OCI-LY1 (cell line): ENCODE results near the gene GDE1.

Source experiments
- H2AFZ ChIP-seq: fragments of 200-600 bp; sonication (generic), shearing (Covaris generic); 2 replicates; pipeline ENCODE4 v1.6.0; 2014; ENCODE audit warnings: antibody characterized with exemption, mild to moderate bottlenecking, low read length
- H3F3A ChIP-seq: fragments of 200-600 bp; sonication (generic), shearing (Covaris generic); 2 replicates; pipeline ENCODE4 v1.6.0; 2014; ENCODE audit warnings: mild to moderate bottlenecking, antibody characterized with exemption, low read length, moderate library complexity; ENCODE audit not compliant: insufficient read depth
- H3K27ac ChIP-seq: fragments of 200-600 bp; sonication (generic); 2 replicates; pipeline ENCODE4 v1.5.1; 2014; ENCODE audit warnings: low read length, mixed run types, mild to moderate bottlenecking, low read depth; ENCODE audit not compliant: poor library complexity, severe bottlenecking
- H3K27me3 ChIP-seq: fragments of 200-600 bp; sonication (generic); 2 replicates; pipeline ENCODE4 v1.6.0; 2014; ENCODE audit warnings: antibody characterized with exemption, mild to moderate bottlenecking, low read length, moderate library complexity; ENCODE audit not compliant: insufficient read depth
- H3K36me3 ChIP-seq: fragments of 200-600 bp; sonication (generic); 2 replicates; pipeline ENCODE4 v1.6.1; 2014; ENCODE audit warnings: mild to moderate bottlenecking, antibody characterized with exemption, low read length, moderate library complexity, mixed read lengths; ENCODE audit not compliant: insufficient read depth
- H3K4me1 ChIP-seq: fragments of 200-600 bp; sonication (generic); 2 replicates; pipeline ENCODE4 v1.5.1; 2014; ENCODE audit warnings: mild to moderate bottlenecking, low read length, moderate library complexity; ENCODE audit not compliant: insufficient read depth, severe bottlenecking
- H3K4me2 ChIP-seq: fragments of 200-600 bp; sonication (generic), shearing (Covaris generic); 2 replicates; pipeline ENCODE4 v1.6.1; 2014; ENCODE audit warnings: low read length
- H3K4me3 ChIP-seq: fragments of 200-600 bp; sonication (generic); 2 replicates; pipeline ENCODE4 v1.5.1; 2014; ENCODE audit warnings: low read length, low read depth, mild to moderate bottlenecking, mixed read lengths; ENCODE audit not compliant: poor library complexity, severe bottlenecking
- H3K79me2 ChIP-seq: fragments of 200-600 bp; shearing (Covaris generic); 2 replicates; pipeline ENCODE4 v1.6.1; 2016; ENCODE audit warnings: mixed run types, low read length, mixed read lengths; ENCODE audit not compliant: insufficient read depth
- H3K9ac ChIP-seq: fragments of 200-600 bp; sonication (generic), shearing (Covaris generic); 2 replicates; pipeline ENCODE4 v1.6.1; 2014; ENCODE audit warnings: mild to moderate bottlenecking, low read length, mixed read lengths
- H3K9me2 ChIP-seq: fragments of 200-600 bp; sonication (generic), shearing (Covaris generic); 2 replicates; pipeline ENCODE4 v1.6.1; 2014; ENCODE audit warnings: low read depth, mild to moderate bottlenecking, low read length, mixed read lengths
- H3K9me3 ChIP-seq: fragments of 200-600 bp; shearing (Covaris generic); 2 replicates; pipeline ENCODE4 v1.6.1; 2014; ENCODE audit warnings: low read length, mixed read lengths
- H4K20me1 ChIP-seq: fragments of 200-600 bp; sonication (generic), shearing (Covaris generic); 2 replicates; pipeline ENCODE4 v1.6.0; 2016; ENCODE audit warnings: mild to moderate bottlenecking, low read length; ENCODE audit not compliant: insufficient read depth
- CTCF ChIP-seq: fragments of 200-600 bp; sonication (generic), shearing (Covaris generic); IDR thresholded peaks from 2 replicates; pipeline ENCODE4 v1.5.1; 2017; ENCODE audit warnings: mild to moderate bottlenecking, antibody characterized with exemption, low read length, moderate library complexity, mixed read lengths
- EZH2 ChIP-seq: fragments of 200-600 bp; sonication (generic), shearing (Covaris generic); IDR thresholded peaks from 2 replicates; pipeline ENCODE4 v1.8.0; 2017; ENCODE audit warnings: borderline replicate concordance, mixed run types, mild to moderate bottlenecking, antibody characterized with exemption, low read length, moderate library complexity, mixed read lengths

The GDE1 gene

GRCh38 chr16:19497176-19497575, 24.7 kb downstream of the GDE1 start:
- H3K4me3 ChIP-seq: no peak overlapping the region
- H3K27ac ChIP-seq: no peak overlapping the region
- no peaks in the 10 kb centered on the region for H4K20me1 ChIP-seq
- no peaks in the 10 kb centered on the region for H3K79me2 ChIP-seq
- H3K9me2 ChIP-seq: no peaks in the 10 kb centered on the region
- no peak overlapping the region for H2AFZ ChIP-seq
- H3K36me3 ChIP-seq: peaks cover 24% of the 10 kb centered on the region; the same call in 1 of the 2 replicates
- H3K4me1 ChIP-seq: peaks cover 9% of the 10 kb centered on the region
- no peaks in the 10 kb centered on the region for H3K9me3 ChIP-seq
- no peak overlapping the region for H3K4me2 ChIP-seq
- no peak overlapping the region for H3K9ac ChIP-seq
- H3K27me3 ChIP-seq: no peaks in the 10 kb centered on the region
- TF ChIP-seq EZH2 (no peak), CTCF (no peak)
- H3F3A ChIP-seq: no peaks in the 10 kb centered on the region

- Histone ChIP-seq H3F3A (no peaks in the 10 kb centered on the region), H3K9ac (no peak overlapping the region), H3K27me3 (no peaks in the 10 kb centered on the region), H2AFZ (no peak overlapping the region), H3K79me2 (no peaks in the 10 kb centered on the region), H3K4me3 (no peak overlapping the region), H3K4me2 (no peak overlapping the region), H3K4me1 (peaks cover 9% of the 10 kb centered on the region), H4K20me1 (no peaks in the 10 kb centered on the region), H3K9me2 (no peaks in the 10 kb centered on the region), H3K9me3 (no peaks in the 10 kb centered on the region), H3K36me3 (no peaks in the 10 kb centered on the region), H3K27ac (no peak overlapping the region)
- TF ChIP-seq EZH2 (no peak), CTCF (no peak)
Observed at GRCh38 chr16:19490619-19491018, 31.3 kb downstream of the GDE1 start.

GRCh38 chr16:19488213-19488640, 33.7 kb downstream of the GDE1 start:
- H3K4me1 ChIP-seq: peaks cover 1% of the 10 kb centered on the region
- H3K36me3 ChIP-seq: no peaks in the 10 kb centered on the region
- H3K79me2 ChIP-seq: no peaks in the 10 kb centered on the region
- H3K27ac ChIP-seq: no peak overlapping the region
- H3K9ac ChIP-seq: no peak overlapping the region
- no peaks in the 10 kb centered on the region for H3K9me3 ChIP-seq
- H3K4me3 ChIP-seq: no peak overlapping the region
- no peaks in the 10 kb centered on the region for H4K20me1 ChIP-seq
- H3K4me2 ChIP-seq: no peak overlapping the region
- H2AFZ ChIP-seq: no peak overlapping the region
- TF ChIP-seq CTCF (no peak), EZH2 (no peak)
- H3F3A ChIP-seq: no peaks in the 10 kb centered on the region
- no peaks in the 10 kb centered on the region for H3K27me3 ChIP-seq
- H3K9me2 ChIP-seq: no peaks in the 10 kb centered on the region
